Measurements from ENCODE around the gene UNKL. TPM values are rescaled to one million over a fixed set of nuclear protein-coding genes. Genes with fewer than 3 reads are reported as not detected.

UNKL gene
- total and polyA plus RNA-seq, 2 of the 8 experiments (the other 6 are each of a cell fraction or from before 2014, with no cell fraction given) = 25.1 to 31.8 TPM

DNA sequence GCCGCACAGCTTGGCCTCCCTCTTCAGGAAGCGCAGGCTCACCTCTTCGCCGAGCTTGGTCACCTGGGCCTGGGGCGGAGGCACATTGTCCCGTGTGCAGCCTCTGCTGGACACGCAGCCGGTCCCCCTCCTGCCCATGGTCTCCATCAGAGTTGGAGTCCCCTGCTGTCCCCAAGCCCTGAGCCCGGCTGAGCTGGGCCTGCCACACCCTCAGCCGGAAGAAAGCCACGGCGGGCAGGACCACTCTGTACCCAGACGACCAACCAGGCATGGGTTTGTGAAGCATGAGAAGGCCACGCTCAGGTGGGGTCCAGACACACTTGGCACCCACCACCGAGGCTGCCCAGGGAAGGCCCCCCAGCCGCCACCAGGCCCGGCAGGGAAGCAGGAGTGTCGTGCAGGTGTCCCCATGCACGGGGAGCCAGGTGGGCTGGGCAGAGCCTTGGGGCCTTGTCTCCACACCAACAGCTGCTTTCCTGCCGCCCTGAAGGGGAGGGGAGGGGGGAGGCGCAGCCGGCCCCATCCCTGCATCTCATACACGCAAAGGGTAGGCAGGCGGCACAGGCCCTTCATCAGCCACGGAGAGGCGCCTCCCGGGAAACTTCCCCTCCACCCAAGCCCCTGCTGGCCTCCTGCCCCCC lies 24.7 kb upstream of the UNKL start:
- no peak overlapping the region for H2BK12ac ChIP-seq (ENCODE audit: low read depth, low read length)
- H3K79me1 ChIP-seq (ENCODE audit: low read depth, low read length) = no peaks in the 10 kb centered on the region
- H2AFZ ChIP-seq (ENCODE audit: low read length) = no peak overlapping the region
- H2BK20ac ChIP-seq (ENCODE audit: low read length) = no peak overlapping the region
- DNase-seq (ENCODE audit: low read depth in 1 of 2, low spot score in 2 of 2) (no peak), FAIRE-seq (no peak)
- no peak overlapping the region for H2AK5ac ChIP-seq (ENCODE audit: low read depth, low read length)
- no peak overlapping the region for H3K27ac ChIP-seq (ENCODE audit: low read depth, low read length)
- H3K4ac ChIP-seq (replicated peaks; ENCODE audit: insufficient read length, low read depth, low read length) = peak overlapping the region; percentile 23
- no peaks in the 10 kb centered on the region for H3K23me2 ChIP-seq (ENCODE audit: low read depth, low read length)
- H3K18ac ChIP-seq (ENCODE audit: extremely low read depth, low read length) = no peak overlapping the region
- no peak overlapping the region for H3K56ac ChIP-seq (replicated peaks; ENCODE audit: insufficient read length, low read depth, low read length)
- H2BK15ac ChIP-seq (ENCODE audit: low read length) = no peak overlapping the region
- WGBS, 2 experiments (ENCODE audit: extremely low coverage in 1 of 2, insufficient coverage in 1 of 2, insufficient read length in 1 of 2, insufficient replicate concordance in 2 of 2, low coverage in 1 of 2, low lambda C conversion rate in 2 of 2, missing lambda C conversion rate in 1 of 2) = 80% methylated on average over 24 of the region's 27 CpGs; no CpG with 5 or more reads in 1 of the 2 experiments
- no peaks in the 10 kb centered on the region for H3K9me3 ChIP-seq (ENCODE audit: insufficient read depth in 2 of 2, low read depth in 1 of 2, low read length in 1 of 2)
- no peak overlapping the region for H4K5ac ChIP-seq (ENCODE audit: insufficient read length, low read depth, low read length)
- H4K8ac ChIP-seq (ENCODE audit: extremely low read depth, insufficient read depth, low read length) = no peak overlapping the region
- H3K9ac ChIP-seq (replicated peaks in 1 of 4; ENCODE audit: extremely low read depth in 1 of 4, low read depth in 3 of 4, low read length in 3 of 4) = no peak overlapping the region
- no peaks in the 10 kb centered on the region for H4K20me1 ChIP-seq (replicated peaks in 1 of 2; ENCODE audit: control insufficient read depth in 1 of 2, insufficient read depth in 2 of 2, low read length in 2 of 2)
- no peaks in the 10 kb centered on the region for H3K36me3 ChIP-seq (ENCODE audit: control insufficient read depth in 2 of 4, insufficient read depth in 4 of 4, low read length in 3 of 4)
- H3K79me2 ChIP-seq (ENCODE audit: control insufficient read depth in 1 of 2, insufficient read depth in 2 of 2, low read length in 2 of 2) = no peaks in the 10 kb centered on the region
- POLR2A ChIA-PET (ENCODE audit: partially characterized antibody) = interaction anchor here (1.4 to 5.6 kb wide), 2 partner anchors 11 to 18 kb away, joined by 4 to 22 read pairs; no protein-coding TSS in a partner anchor
- CTCF ChIA-PET (ENCODE audit: partially characterized antibody) = interaction anchor here (0.7 to 4.0 kb wide), 4 partner anchors 11 to 55 kb away, joined by 3 to 30 read pairs (median 4); partner anchors contain the start of gene UNKL
- no peak overlapping the region for H3K23ac ChIP-seq (ENCODE audit: insufficient read length)
- no peak overlapping the region for H3K14ac ChIP-seq (ENCODE audit: insufficient read length)
- no peak overlapping the region for H4K91ac ChIP-seq (replicated peaks; ENCODE audit: insufficient read length, low read length)
- H3K4me1 ChIP-seq (replicated peaks in 1 of 4; ENCODE audit: control insufficient read depth in 3 of 4, insufficient read depth in 4 of 4, low read length in 3 of 4) = no peaks in the 10 kb centered on the region; a peak in 1 of 7 replicates
- H3K4me3 ChIP-seq (ENCODE audit: extremely low read depth in 1 of 4, insufficient read depth in 2 of 4, low read depth in 3 of 4, low read length in 4 of 4) = no peak overlapping the region
- no peak overlapping the region for H2BK5ac ChIP-seq (ENCODE audit: low read depth, low read length)
- H3K4me2 ChIP-seq (ENCODE audit: insufficient read depth in 1 of 2, low read depth in 2 of 2, low read length in 2 of 2) = no peak overlapping the region
- H2BK120ac ChIP-seq (replicated peaks; ENCODE audit: low read depth, low read length) = no peak overlapping the region
- H3K27me3 ChIP-seq (replicated peaks in 1 of 4; ENCODE audit: control insufficient read depth in 3 of 4, extremely low read depth in 1 of 4, insufficient read depth in 3 of 4, low read length in 3 of 4) = no peaks in the 10 kb centered on the region
- TF ChIP-seq TEAD4 (IDR thresholded peaks at IDR 0.05; ENCODE audit: low read depth, low read length) (no peak), RAD21 (IDR thresholded peaks at IDR 0.05 in 1 of 2, conservative IDR thresholded peaks at IDR 0.05 in 1 of 2; ENCODE audit: low read depth in 2 of 2, low read length in 2 of 2) (no peak), CEBPB (IDR thresholded peaks at IDR 0.05; ENCODE audit: low read depth, low read length) (no peak), TAF7 (optimal IDR thresholded peaks at IDR 0.05; ENCODE audit: borderline replicate concordance, low read depth, low read length) (no peak), SIN3A (conservative IDR thresholded peaks at IDR 0.05 in 1 of 2, IDR thresholded peaks at IDR 0.05 in 1 of 2; ENCODE audit: low read depth in 1 of 2, low read length in 2 of 2) (no peak), EZH2 (IDR thresholded peaks at IDR 0.05; ENCODE audit: low read depth, low read length, severe bottlenecking) (no peak), BRCA1 (IDR thresholded peaks at IDR 0.05; ENCODE audit: low read depth, low read length) (no peak), ZNF274 (IDR thresholded peaks at IDR 0.05; ENCODE audit: borderline replicate concordance, extremely low read depth, low read length) (no peak), CHD2 (IDR thresholded peaks at IDR 0.05; ENCODE audit: low read length) (no peak), YY1 (IDR thresholded peaks at IDR 0.05; ENCODE audit: low read depth, low read length) (no peak), NRF1 (IDR thresholded peaks at IDR 0.05; ENCODE audit: low read depth, low read length) (no peak)
- TF ChIP-seq, protein P1, sequence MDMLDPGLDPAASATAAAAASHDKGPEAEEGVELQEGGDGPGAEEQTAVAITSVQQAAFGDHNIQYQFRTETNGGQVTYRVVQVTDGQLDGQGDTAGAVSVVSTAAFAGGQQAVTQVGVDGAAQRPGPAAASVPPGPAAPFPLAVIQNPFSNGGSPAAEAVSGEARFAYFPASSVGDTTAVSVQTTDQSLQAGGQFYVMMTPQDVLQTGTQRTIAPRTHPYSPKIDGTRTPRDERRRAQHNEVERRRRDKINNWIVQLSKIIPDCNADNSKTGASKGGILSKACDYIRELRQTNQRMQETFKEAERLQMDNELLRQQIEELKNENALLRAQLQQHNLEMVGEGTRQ (IDR thresholded peaks at IDR 0.05; ENCODE audit: low read length) = no peak
